Measurements from ENCODE around the gene FAXDC2. TPM values are rescaled to one million over a fixed set of nuclear protein-coding genes. Genes with fewer than 3 reads are reported as not detected.

The FAXDC2 gene
- total and polyA plus RNA-seq, 2 of the 13 experiments (the other 11 are each of a cell fraction or from before 2014, with no cell fraction given): 4.7 to 58.8 TPM

- TF ChIP-seq NCOA2 (CRISPR knock-in tag; IDR thresholded peaks at IDR 0.05) (0 out of 2 replicates have a peak, but pooled peaks have one; percentile 37), IRF1 (CRISPR knock-in tag; IDR thresholded peaks at IDR 0.05; ENCODE audit: low read depth) (no peak), HNF4G (IDR thresholded peaks at IDR 0.05; ENCODE audit: borderline replicate concordance, low read depth, low read length) (peak; percentile 55; the same call in 1 of the 2 replicates), HNF4G (CRISPR knock-in tag; IDR thresholded peaks at IDR 0.05; ENCODE audit: borderline replicate concordance, low read depth) (no peak), MBNL3 (CRISPR knock-in tag; conservative IDR thresholded peaks at IDR 0.05) (no peak), ZBTB7A (CRISPR knock-in tag; IDR thresholded peaks at IDR 0.05) (no peak), JDP2 (CRISPR knock-in tag; IDR thresholded peaks at IDR 0.05; ENCODE audit: borderline replicate concordance) (no peak), ZNF709 (CRISPR knock-in tag; IDR thresholded peaks at IDR 0.05) (no peak), ZNF713 (CRISPR knock-in tag; IDR thresholded peaks at IDR 0.05) (no peak), ZNF691 (CRISPR knock-in tag; IDR thresholded peaks at IDR 0.05; ENCODE audit: borderline replicate concordance, low read depth) (no peak), REPIN1 (CRISPR knock-in tag; IDR thresholded peaks at IDR 0.05; ENCODE audit: borderline replicate concordance, low read depth) (no peak), FUBP1 (CRISPR knock-in tag; IDR thresholded peaks at IDR 0.05; ENCODE audit: borderline replicate concordance) (no peak), ZNF230 (CRISPR knock-in tag; IDR thresholded peaks at IDR 0.05) (no peak), TP53 (CRISPR knock-in tag; conservative IDR thresholded peaks at IDR 0.05) (no peak), HNRNPK (IDR thresholded peaks at IDR 0.05; ENCODE audit: low read depth, low read length, poor library complexity, severe bottlenecking) (no peak), KAT8 (CRISPR knock-in tag; IDR thresholded peaks at IDR 0.05) (0 out of 2 replicates have a peak, but pooled peaks have one; percentile 25), ZNF891 (CRISPR knock-in tag; IDR thresholded peaks at IDR 0.05) (no peak), SRSF4 (IDR thresholded peaks at IDR 0.05; ENCODE audit: low read depth, low read length, poor library complexity, severe bottlenecking) (no peak), SIN3B (IDR thresholded peaks at IDR 0.05; ENCODE audit: low read length) (no peak), RBM22 (optimal IDR thresholded peaks at IDR 0.05; ENCODE audit: low read length) (peak; percentile 96), SP140L (CRISPR knock-in tag; IDR thresholded peaks at IDR 0.05; ENCODE audit: borderline replicate concordance) (no peak), AGO2 (optimal IDR thresholded peaks at IDR 0.05; ENCODE audit: low read depth, low read length) (no peak), PPARG (CRISPR knock-in tag; conservative IDR thresholded peaks at IDR 0.05) (peak; percentile 65; the same call in 1 of the 2 replicates), ESRRA (CRISPR knock-in tag; IDR thresholded peaks at IDR 0.05; ENCODE audit: low read depth) (peak; percentile 69; the same call in 1 of the 2 replicates), TCF7L2 (IDR thresholded peaks at IDR 0.05; ENCODE audit: low read depth, low read length) (no peak), PITX1 (CRISPR knock-in tag; IDR thresholded peaks at IDR 0.05) (0 out of 2 replicates have a peak, but pooled peaks have one; percentile 26), SOX13 (IDR thresholded peaks at IDR 0.05) (no peak), SOX13 (CRISPR knock-in tag; conservative IDR thresholded peaks at IDR 0.05 in 1 of 2, IDR thresholded peaks at IDR 0.05 in 1 of 2) (peak in 1 of 2 experiments; percentile 21; a peak in 1 of 4 replicates), ZNF430 (CRISPR knock-in tag; IDR thresholded peaks at IDR 0.05) (no peak)
These were observed 49.8 kb downstream of the FAXDC2 start (continued) for GRCh38 chr5:154800582-154800981.

Data from HepG2 (cell line).